ENCODE results near the gene CSNK1A1.

Gene CSNK1A1

GRCh38 chr5:149504677-149505076, 46.6 kb downstream of the CSNK1A1 start:
- no peak overlapping the region for H3K4me3 ChIP-seq (ENCODE audit: control insufficient read depth, low read depth, low read length)
- no peak for TF ChIP-seq CTCF (conservative IDR thresholded peaks at IDR 0.05; ENCODE audit: control insufficient read depth, insufficient read depth, low read depth, low read length)
- no peak for DNase-seq (ENCODE audit: low read depth)

GRCh38 chr5:149503006-149503405, 48.2 kb downstream of the CSNK1A1 start:
- H3K4me3 ChIP-seq (ENCODE audit: control insufficient read depth, low read depth, low read length), result no peak overlapping the region
- TF ChIP-seq CTCF (conservative IDR thresholded peaks at IDR 0.05; ENCODE audit: control insufficient read depth, insufficient read depth, low read depth, low read length), result no peak
- no peak for DNase-seq (ENCODE audit: low read depth)

- no peak for TF ChIP-seq CTCF (conservative IDR thresholded peaks at IDR 0.05; ENCODE audit: control insufficient read depth, insufficient read depth, low read depth, low read length)
- peak; percentile 73 for DNase-seq (ENCODE audit: low read depth)
- no peak overlapping the region for H3K4me3 ChIP-seq (ENCODE audit: control insufficient read depth, low read depth, low read length)
Measured at GRCh38 chr5:149500922-149501582, 50.2 kb downstream of the CSNK1A1 start.

GRCh38 chr5:149498724-149499336, 52.4 kb downstream of the CSNK1A1 start:
- no peak overlapping the region for H3K4me3 ChIP-seq (ENCODE audit: control insufficient read depth, low read depth, low read length)
- no peak for DNase-seq (ENCODE audit: low read depth)
- no peak for TF ChIP-seq CTCF (conservative IDR thresholded peaks at IDR 0.05; ENCODE audit: control insufficient read depth, insufficient read depth, low read depth, low read length)

- peak; percentile 92 for DNase-seq (ENCODE audit: low read depth)
- TF ChIP-seq CTCF (conservative IDR thresholded peaks at IDR 0.05; ENCODE audit: control insufficient read depth, insufficient read depth, low read depth, low read length), result no peak
- H3K4me3 ChIP-seq (ENCODE audit: control insufficient read depth, low read depth, low read length), result no peak overlapping the region
Measured at GRCh38 chr5:149497357-149497756, 53.9 kb downstream of the CSNK1A1 start.

GRCh38 chr5:149496917-149497316, 54.3 kb downstream of the CSNK1A1 start:
- no peak for DNase-seq (ENCODE audit: low read depth)
- TF ChIP-seq CTCF (conservative IDR thresholded peaks at IDR 0.05; ENCODE audit: control insufficient read depth, insufficient read depth, low read depth, low read length), result no peak
- H3K4me3 ChIP-seq (ENCODE audit: control insufficient read depth, low read depth, low read length), result no peak overlapping the region

All from fibroblast of mammary gland (primary cell).